Uterus (tissue), 2 donors: ENCODE measurements around the gene BCO1.

Experiments used
- CTCF ChIP-seq, 4 experiments: fragments of 200-600 bp in 2 of 4; fragments of 450-650 bp in 2 of 4; sonication (generic) in 2 of 4; IDR thresholded peaks; one replicate each; pipeline ENCODE4 v1.5.1; 2016 to 2019; ENCODE audit warnings: antibody characterized with exemption in 4 of 4, mild to moderate bottlenecking in 2 of 4, moderate library complexity in 1 of 4
- POLR2A ChIP-seq, 2 donors: fragments of 450-650 bp; IDR thresholded peaks; one replicate each; pipeline ENCODE4 v1.6.1; 2016; ENCODE audit warnings: antibody characterized with exemption in 2 of 2, mild to moderate bottlenecking in 1 of 2, moderate library complexity in 1 of 2

GRCh38 chr16:81310045-81310644, 71.7 kb downstream of the BCO1 start:
- no peak for TF ChIP-seq CTCF (IDR thresholded peaks at IDR 0.05)
- no peak for TF ChIP-seq POLR2A (IDR thresholded peaks at IDR 0.05)
